ENCODE measurements around the gene SLC22A23.

SLC22A23 gene

DNA sequence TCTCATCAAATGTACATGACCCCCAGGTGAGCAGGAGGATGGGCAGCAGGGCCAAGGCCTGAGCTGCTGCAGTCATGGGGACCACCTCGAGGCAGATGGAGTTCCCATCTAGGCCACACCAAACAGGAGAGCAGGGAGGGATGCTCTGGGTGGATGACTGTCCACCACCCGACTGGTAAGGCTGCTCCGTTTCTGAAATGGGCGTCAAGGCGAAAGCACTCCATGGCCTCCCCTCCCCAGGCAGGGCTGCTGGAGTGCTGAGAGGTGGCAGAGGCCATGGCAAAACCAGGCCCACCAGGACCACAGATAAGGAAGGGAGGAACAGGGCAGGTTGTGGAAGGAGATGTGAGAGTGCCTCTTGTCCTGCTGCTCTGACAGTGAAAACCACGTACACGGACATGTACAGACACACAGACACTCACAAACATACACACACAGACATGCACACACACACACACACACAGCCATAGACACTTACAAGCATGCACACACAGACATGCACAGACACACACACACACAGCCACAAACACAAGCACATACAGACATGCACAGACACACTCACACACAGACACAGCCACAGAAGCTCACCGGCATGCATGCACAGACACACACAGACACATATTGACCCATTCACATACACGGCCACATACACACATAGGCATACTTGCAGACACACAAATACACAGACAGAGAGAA, 104.9 kb downstream of the SLC22A23 start:
- no peak for DNase-seq (ENCODE audit: low spot score)

DNA sequence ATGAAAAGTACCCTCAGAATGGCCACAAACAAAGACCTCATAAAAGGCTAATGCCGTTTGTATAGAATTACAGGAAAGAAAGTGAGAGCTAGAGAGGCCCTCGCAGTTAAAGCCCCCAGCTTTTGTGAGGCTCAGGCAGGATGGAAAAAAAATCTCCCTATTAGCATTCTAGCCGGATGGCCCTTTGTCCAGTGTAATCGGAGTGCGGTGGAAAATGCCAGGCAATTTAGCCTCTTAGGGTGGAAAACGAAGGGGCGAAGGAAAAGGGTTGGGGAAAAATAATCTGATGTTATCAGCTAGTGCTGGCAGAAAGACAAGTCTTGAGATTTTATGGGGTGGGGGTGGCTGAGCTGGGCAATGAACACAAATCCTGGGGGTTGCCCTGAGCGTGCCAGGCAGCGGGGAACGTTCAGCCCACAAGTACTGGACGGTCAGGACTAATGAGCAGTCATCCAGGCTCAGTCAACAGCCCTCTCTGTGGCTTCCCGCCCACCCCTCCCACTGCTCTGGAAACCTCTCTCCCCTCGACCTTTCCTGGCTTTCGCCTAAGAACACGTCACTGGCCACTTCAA, 105.7 kb downstream of the SLC22A23 start:
- DNase-seq (ENCODE audit: low spot score) = no peak

DNA sequence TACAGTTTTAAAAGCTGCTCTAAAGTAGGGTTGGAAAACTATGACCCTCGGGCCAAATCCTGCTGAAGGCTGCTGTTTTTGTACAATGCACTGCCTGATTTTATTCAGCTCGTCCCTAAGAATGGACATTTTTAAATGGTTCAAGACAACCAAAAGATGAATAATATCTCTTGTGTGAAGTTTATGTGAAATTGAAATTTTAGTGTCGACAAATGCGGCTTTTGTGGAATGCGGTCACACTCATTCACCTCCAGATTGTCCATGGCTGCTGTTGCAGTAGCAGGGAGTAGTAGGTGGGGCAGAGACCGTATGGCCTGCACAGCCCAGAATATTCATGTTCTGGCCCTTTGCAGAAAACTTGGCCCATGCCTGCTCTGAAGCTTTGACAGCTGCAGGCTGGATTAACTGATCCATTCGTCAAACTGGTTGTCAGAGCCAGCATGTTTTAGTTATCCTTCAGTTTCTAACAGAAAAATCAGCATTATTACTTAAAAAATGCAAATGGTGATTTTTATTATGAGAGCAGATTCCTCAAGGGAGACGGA, 106.5 kb downstream of the SLC22A23 start:
- DNase-seq (ENCODE audit: low spot score) = no peak

DNA sequence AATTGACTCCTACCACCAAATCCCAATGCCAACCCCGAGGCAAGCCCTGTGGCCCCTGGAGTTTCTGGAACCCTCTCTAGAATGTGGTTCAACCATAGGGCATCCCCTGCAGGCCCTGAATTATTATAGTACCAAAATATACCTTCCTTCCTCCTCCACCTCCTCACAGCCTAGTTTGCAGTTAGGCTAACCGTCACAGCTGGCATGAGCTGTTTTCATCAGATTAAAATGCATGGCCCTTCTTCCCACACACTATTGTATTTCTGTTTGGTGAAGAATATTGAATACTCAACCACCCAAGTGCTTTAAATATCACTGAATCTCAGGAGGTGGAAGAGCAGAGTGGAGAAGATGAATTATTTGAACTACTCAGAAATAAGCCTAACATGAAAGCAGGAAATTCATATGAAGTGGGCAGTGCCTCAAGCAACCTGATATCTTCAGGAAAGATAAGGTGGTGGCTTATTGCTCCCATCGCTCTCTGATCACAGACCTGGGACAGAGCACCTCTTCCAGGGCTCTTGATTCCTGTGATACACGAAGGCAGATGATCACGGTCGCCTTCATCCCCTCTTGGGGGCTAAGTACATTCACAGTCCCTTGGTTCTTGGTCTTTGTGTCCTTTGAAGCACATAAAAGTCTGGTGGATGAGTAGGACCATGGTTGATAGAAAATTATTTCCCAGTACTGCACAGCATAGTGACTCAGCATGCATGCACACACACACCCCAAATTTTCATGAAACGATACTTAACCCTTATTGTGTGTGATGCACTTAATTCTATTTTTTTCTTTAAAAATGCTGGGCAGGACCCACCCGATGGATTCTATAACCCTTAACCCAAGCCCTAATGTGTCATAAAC, 107.2 kb downstream of the SLC22A23 start:
- DNase-seq (ENCODE audit: low spot score) = no peak

DNA sequence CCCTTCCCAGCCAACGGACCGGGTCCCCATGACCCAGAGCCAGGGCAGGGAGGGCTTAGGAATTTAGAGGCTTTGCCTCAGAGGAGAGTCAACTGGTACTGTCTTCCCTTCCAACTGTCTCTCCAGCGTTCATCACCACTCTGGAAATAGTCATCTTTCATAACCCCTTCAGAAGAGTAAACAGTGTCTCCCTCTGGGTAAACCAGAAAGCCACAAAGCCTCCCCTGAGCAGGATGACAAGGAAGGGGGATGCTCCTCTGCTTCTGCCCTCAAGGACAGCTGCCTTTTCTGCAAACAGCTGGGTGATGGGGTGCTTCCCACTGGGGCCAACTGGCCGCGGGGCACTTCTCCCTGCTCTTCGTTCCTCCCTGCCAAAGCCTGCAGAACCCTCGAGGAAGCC, 108.0 kb downstream of the SLC22A23 start:
- DNase-seq (ENCODE audit: low spot score) = no peak

DNA sequence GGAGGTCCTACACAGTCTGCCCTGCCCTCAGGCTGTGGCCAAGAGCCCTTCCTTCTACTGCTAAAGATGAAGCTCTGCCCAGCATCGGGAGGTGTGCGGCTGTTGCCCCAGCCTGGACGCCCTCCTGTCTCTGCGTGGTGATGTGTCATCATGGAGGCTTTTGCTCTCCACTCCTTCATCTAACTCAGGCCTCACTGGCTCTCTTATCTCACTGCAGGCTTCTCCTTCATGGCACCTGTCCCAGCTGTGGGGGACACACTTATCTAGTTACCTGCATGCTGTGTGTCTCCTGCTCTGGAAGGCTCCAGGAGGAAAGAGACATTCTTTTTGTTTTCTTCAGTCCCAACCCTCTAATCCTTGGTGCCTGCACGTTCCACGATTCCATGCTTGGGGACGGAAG, 109.0 kb downstream of the SLC22A23 start:
- DNase-seq (ENCODE audit: low spot score) = no peak

DNA sequence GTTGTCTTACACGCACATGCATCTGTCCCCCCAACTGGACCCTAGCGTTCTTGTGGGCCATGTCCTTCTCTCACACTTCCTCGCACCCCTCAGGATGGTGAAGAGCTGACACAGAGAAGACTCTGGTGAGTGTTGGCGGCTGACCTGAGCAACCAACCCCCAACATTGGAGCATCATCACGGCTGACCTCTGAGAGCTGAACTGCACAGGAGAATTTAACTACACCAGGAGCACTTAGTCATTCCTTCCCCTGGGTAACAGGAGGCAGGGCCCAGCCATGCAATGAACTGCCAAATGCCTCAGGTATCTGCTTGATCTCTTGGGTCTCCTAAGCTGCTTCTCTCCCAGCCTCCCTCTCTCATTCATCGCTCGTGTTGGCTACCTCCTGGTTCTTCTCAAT, 109.6 kb downstream of the SLC22A23 start:
- DNase-seq (ENCODE audit: low spot score) = no peak

DNA sequence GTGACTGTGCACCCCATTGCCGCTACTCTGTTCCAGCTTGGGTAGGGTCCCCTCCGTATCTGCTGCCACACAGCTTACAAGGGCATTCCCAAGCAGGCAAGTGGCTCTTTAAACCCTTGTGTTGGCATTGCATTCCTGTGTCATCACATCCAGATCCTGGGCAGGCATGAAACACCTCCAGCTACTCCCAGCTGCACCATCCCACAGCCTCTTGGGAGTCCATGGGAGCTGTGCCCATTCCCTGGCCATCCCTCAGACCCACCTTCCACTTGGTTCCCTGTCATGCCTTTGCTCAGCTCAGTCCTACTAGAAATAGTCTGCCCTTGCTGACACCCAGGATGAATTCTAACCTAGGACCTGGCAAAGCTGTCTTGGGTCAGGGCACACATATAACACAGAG, 110.4 kb downstream of the SLC22A23 start:
- DNase-seq (ENCODE audit: low spot score) = no peak

DNA sequence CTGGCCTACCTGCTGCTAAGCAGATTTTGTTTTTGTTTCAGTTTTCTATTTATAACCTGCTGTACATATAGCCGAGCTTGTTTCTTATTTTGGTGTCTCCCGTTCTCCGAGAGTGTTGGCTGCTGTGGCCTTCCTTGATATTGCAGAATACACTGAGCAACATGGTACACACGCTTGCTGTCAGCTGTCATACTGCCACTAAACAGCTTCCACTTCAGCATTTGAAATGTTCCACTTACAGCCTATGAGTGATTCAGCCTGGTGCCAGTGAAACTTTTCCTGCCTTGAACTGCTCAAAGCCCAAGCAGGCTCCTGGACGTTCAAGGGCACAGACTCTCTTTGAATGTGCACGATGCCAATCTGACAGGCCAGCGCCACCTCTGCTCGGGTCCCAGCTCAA, 111.0 kb downstream of the SLC22A23 start:
- no peak for DNase-seq (ENCODE audit: low spot score)

DNA sequence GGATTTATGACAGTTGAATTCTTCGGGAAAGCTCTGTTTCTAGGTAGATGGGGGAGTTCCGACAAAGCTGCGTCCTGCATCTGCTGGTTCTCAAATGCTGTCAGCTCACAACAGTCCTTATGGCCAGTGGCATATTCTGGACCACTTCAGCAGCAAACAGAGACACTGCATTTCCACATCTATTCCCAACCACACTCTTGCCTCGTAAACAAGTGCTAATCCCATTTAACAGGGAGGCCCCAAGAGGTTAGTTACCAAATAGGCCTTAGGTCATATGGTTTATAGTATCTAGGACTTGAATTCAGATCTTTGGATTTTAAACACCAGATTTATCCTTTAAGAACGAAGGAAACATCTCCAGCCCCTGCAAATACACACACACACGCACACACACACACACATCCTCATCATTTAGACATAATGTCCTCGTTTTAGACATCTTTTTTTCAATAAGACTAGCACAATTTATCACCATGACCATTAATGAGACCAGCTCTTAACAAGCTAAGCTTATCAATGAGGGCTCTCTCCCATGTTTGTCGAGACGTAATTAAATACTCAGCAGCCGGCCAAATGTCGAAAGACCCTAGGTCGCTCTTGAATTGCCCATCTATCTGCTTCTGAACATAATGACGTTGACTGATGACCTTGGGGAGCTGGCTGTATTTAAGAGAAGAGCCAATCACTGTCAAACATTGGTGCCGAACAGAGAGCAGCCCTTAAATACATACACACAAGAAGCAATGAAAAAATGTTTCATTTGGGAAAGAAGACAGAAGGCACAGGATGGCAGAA, 113.6 kb downstream of the SLC22A23 start:
- no peak for DNase-seq (ENCODE audit: low spot score)

DNA sequence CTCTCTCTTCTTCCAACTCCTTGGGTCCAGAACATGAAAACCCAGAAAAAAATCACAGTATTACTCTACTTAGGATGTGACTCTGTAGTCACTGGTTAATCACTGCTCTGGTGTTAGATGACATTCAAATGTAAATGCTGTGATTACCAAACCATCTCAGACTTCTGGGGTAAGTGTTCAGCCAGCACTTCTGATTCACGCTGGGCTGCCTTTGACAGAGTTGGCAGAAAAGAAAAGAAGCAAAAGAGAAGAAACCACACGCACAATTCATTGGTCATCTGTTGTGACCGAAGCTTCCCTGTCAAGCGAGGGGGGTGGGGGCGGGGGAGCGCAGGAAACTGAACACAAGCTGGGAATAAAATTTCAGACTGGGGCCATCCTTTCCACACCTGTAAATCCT, 115.4 kb downstream of the SLC22A23 start:
- no peak for DNase-seq (ENCODE audit: low spot score)

DNA sequence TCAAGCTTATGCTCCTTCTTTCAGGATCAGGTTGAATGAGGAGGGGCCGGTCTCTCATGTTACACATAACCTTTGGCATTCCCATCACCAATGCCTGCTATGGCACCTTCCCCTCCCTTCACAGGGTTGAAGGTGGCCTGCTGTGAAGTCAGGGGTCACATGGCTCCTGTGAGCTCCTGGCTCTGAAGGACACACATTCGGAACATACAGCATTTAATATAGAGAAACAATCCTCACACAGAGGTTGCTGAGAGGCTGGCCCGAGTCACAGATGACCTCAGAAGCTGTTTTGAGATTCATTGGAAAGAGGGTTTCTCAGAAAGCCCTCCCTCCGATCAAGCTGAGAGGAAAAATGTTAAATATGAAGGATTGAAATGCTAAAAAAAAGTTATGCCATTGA, 116.0 kb downstream of the SLC22A23 start:
- no peak for DNase-seq (ENCODE audit: low spot score)

DNA sequence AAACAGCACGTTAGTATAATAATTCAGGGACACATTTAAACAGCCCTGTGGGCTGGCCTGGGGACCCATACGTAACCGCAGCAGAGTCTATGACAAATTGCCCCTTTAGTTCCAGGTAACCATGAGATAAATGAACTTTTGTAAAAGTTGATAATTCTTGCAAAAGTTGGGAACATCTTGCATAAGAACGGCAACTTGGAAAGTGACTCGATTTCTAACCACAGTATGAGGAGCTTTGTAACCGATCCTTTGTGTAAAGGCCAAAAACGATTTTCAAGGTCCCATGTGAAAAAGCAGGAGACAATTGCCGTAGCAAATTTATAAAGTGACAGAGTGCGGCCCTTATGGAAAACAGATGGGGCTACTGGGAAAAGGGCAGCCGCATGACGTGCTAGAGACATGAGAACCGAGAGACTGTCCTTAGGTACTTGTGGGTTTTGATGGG, 116.5 kb downstream of the SLC22A23 start:
- no peak for DNase-seq (ENCODE audit: low spot score)

DNA sequence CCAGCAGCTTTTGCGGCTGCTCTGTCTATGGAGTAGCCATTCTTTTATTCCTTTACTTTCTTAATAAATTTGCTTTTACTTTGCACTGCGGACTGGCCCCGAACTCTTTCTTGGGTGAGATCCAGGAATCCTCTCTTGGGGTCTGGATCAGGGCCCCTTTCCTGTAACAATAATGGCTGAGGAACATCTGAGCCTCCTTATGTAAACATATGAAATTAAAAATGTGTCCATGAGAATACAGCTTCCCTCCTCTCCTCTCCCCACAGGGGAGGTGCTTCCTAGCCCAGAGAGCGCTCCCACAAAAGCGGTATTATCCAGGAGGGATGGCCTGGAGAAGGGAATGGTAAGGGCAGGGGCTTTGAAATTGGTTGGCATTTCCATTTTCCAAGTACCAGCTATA, 117.0 kb downstream of the SLC22A23 start:
- no peak for DNase-seq (ENCODE audit: low spot score)

DNA sequence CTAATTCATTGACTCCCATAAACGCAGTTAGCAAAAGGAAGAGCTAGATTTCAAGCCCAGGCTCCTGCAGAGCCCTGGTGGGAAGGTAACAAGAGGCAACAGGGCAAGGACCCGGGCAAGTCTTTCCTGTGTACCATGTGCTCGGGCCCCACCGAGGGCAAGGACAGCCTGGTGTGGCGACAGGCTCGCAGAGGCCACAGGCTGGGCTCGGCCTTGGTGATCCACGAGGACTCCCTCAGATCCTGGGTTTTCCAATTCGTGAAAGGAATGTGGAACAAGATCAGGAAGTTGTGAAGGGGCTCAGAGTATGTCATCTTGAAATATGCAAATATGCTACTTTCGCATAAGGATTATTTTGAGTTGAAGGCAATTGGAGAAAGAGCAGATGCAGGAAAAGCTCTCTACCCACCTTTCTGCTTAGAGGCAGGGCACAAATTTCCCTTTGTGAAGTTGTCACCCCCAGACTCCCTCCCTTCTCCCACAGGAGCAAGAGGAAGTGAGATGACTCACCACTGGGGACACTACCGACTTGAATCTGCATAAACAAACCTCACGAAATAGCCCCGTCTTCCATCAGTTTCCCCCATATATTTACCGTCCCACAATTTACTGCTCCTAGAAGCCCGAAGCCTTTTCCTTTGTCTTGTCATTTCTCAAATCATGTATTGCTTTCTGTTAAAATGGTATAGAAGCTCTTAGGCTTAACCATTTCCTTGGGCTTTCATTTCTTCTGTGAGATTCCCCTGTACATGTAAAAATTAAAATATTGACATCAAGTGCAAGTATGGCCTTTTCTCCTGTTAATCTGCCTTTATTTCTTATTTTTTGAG, 119.1 kb downstream of the SLC22A23 start:
- DNase-seq (ENCODE audit: low spot score) = no peak

DNA sequence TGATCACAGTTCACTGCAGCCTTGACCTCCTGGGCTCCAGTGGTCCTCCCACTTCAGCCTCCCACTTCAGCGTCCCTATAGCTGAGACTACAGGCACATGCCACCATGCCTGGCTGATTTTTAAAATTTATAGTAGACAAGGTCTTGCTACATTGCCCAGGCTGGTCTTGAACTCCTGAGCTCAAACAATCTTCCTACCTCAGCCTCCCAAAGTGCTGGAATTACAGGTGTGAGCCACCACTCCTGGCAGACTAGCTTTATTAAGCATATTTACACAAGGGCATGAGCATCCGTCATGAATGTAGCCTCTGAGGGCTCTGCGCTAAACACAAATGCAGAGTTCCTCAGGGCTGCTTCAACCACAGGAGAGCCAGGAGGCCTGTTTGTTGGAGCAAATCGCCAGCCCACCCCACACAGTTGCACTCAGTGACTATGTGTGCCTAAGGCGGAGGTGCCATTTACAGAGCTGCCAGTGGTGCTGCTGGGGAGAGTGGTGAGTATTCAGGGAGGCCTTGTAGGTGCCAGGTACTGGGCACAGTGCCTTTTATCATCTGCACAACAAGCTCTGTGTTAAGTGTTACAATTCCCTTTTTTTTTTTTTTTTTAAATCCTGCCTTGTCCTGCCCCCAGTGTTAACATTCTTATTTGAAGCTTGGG, 119.9 kb downstream of the SLC22A23 start:
- DNase-seq (ENCODE audit: low spot score) = no peak

DNA sequence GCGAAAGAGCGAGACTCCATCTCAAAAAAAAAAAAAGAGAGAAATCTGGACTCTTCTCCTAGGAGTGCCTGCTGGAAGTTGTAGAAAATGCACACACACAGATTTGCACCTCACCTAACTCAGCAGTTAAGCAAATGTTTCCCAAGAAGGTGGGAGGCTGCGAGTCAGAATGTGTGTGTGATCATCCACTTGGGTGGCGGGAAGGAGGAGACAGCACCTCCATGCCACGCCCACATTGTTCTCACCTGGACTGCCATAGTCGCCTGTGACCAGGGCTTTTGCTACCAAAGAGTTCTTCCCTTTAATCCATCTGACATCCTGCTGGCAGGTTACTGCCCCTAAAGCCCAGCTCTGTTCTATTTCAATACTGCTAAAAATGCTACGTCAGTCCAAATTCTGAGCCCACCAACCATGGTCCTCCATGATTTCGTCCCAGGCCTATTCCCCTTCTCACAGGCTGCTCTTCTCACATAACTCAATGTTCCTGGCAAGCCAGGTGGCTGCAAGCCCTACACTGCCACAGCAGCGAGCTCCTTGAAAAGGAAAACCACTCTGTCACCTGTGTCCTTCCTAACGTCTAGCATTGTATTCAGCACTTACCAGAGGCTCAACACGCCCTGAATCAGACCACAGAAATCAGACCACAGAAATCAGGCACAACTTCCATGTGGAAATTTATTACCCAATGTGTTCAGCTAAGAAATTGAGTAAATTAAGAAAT, 120.6 kb downstream of the SLC22A23 start:
- no peak for DNase-seq (ENCODE audit: low spot score)

DNA sequence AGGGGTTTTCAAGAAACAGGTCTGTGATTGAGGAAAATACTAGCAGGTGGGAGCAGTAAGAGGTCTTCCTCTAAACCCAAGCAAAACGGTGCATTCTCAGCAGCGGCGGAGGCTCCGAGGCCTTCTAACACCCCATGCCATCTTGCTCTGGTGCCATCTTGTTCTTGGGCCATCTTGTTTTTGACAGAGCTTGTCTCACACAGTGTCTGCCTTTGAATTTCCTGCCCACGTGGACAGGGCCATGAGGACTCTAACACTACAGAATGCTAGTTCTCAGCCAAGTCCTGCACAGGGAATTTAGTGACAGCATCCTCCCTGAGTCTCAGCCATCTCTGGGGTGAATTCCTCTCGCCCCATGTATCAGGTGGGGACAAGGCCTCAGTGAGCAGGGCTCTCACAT, 121.7 kb downstream of the SLC22A23 start:
- DNase-seq (ENCODE audit: low spot score) = no peak

DNA sequence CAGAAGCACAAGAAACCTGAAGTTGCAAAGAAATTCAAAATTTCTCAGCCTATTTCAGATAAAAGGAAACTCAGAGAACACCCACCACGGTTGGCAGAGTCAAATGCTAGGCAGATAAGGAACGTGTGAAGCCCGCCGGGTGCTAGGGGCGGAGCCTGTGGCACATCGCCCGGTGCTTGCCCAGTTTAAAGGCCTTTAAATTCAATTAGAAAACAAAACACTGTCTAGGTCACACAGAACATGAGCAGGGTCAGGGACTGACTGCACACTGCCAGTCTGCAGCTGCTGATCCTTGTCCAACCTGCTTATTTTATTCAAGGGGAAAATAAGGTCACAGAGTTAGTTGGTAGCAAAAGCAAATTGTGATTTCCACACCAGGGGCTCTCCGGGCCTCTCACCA, 122.3 kb downstream of the SLC22A23 start:
- no peak for DNase-seq (ENCODE audit: low spot score)

DNA sequence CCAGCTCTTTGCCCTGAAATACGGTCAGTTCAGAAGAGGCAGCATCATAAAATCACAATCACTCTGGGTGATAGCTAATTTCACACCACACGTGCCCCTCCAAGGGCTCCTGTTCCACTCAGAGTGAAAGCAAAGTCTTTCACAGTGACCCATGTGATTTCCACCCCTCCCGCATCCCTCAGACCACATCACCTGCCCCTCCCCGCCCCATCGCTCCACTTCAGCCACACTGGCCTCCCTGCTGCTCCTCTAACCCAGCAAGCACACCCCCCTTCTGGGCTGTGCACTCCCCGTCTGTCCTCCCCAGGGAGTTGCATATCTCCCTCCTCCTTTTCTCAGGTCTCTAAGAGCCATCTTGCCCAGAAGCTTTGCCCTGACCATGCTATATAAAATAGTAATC, 123.6 kb downstream of the SLC22A23 start:
- DNase-seq (ENCODE audit: low spot score) = no peak

Measured in CD4-positive, alpha-beta T cell treated with Interleukin-2 at 100 ng/mL for 4 hours (primary cell).